IPS-18c (cell line): ENCODE data around the gene ZXDC.

Source experiments
- H3K4me3 ChIP-seq: 2 replicates; pipeline ENCODE4 v1.7.0; 2013; ENCODE audit warnings: low read depth, mild to moderate bottlenecking, low read length, moderate library complexity; ENCODE audit not compliant: insufficient read depth
- H3K9me3 ChIP-seq: one replicate; pipeline ENCODE4 v1.6.1; 2013; ENCODE audit warnings: mild to moderate bottlenecking, low read length, moderate library complexity; ENCODE audit not compliant: control insufficient read depth, insufficient read depth

The ZXDC gene

GRCh38 chr3:126436826-126437717, 38.6 kb downstream of the ZXDC start:
- Histone ChIP-seq H3K9me3 (no peaks in the 10 kb centered on the region), H3K4me3 (no peak overlapping the region)

- H3K9me3 ChIP-seq: no peaks in the 10 kb centered on the region
- H3K4me3 ChIP-seq: no peak overlapping the region
Observed at GRCh38 chr3:126435456-126436315, 40.0 kb downstream of the ZXDC start.

GRCh38 chr3:126434931-126435411, 40.7 kb downstream of the ZXDC start:
- H3K4me3 ChIP-seq: no peak overlapping the region
- no peaks in the 10 kb centered on the region for H3K9me3 ChIP-seq

GRCh38 chr3:126434264-126434590, 41.5 kb downstream of the ZXDC start:
- no peak overlapping the region for H3K4me3 ChIP-seq
- H3K9me3 ChIP-seq: no peaks in the 10 kb centered on the region

GRCh38 chr3:126433496-126434263, 42.0 kb downstream of the ZXDC start:
- Histone ChIP-seq H3K4me3 (no peak overlapping the region), H3K9me3 (no peaks in the 10 kb centered on the region)

GRCh38 chr3:126433105-126433430, 42.6 kb downstream of the ZXDC start:
- H3K9me3 ChIP-seq: no peaks in the 10 kb centered on the region

GRCh38 chr3:126432361-126433104, 43.2 kb downstream of the ZXDC start:
- Histone ChIP-seq H3K9me3 (no peaks in the 10 kb centered on the region), H3K4me3 (no peak overlapping the region)

More at GRCh38 chr3:126433105-126433430, 42.6 kb downstream of the ZXDC start:
- no peak overlapping the region for H3K4me3 ChIP-seq

GRCh38 chr3:126431103-126431534, 44.6 kb downstream of the ZXDC start:
- peaks cover 1% of the 10 kb centered on the region for H3K9me3 ChIP-seq
- no peak overlapping the region for H3K4me3 ChIP-seq

- Histone ChIP-seq H3K4me3 (no peak overlapping the region), H3K9me3 (peaks cover 3% of the 10 kb centered on the region)
Observed at GRCh38 chr3:126424751-126425150, 50.9 kb downstream of the ZXDC start.

- peaks cover 3% of the 10 kb centered on the region for H3K9me3 ChIP-seq
- H3K4me3 ChIP-seq: no peak overlapping the region
Observed at GRCh38 chr3:126424039-126424717, 51.5 kb downstream of the ZXDC start.

- Histone ChIP-seq H3K9me3 (peaks cover 3% of the 10 kb centered on the region), H3K4me3 (no peak overlapping the region)
Observed at GRCh38 chr3:126423191-126424038, 52.3 kb downstream of the ZXDC start.

- Histone ChIP-seq H3K4me3 (no peak overlapping the region), H3K9me3 (peaks cover 3% of the 10 kb centered on the region)
Observed at GRCh38 chr3:126422571-126423091, 53.1 kb downstream of the ZXDC start.

- peaks cover 3% of the 10 kb centered on the region for H3K9me3 ChIP-seq
- no peak overlapping the region for H3K4me3 ChIP-seq
Observed at GRCh38 chr3:126422121-126422520, 53.6 kb downstream of the ZXDC start.

- peaks cover 3% of the 10 kb centered on the region for H3K9me3 ChIP-seq
- no peak overlapping the region for H3K4me3 ChIP-seq
Observed at GRCh38 chr3:126421573-126422119, 54.0 kb downstream of the ZXDC start.
